Measurements from ENCODE around the gene LGALSL.

Gene LGALSL

GRCh38 chr2:64453770-64454385 lies at the start of gene LGALSL:
LGALSL (plus strand) TSS chr2:64454162; CDS start chr2:64454546, 384 bp downstream.
- peak; percentile 79 for DNase-seq (ENCODE audit: low spot score)

- DNase-seq (ENCODE audit: low spot score) = no peak
Measured at GRCh38 chr2:64404743-64405142, 49.2 kb upstream of the LGALSL start.

GRCh38 chr2:64405581-64406406 lies 48.2 kb upstream of the LGALSL start:
- DNase-seq (ENCODE audit: low spot score) = no peak

- DNase-seq (ENCODE audit: low spot score) = peak; percentile 37
Measured at GRCh38 chr2:64406407-64406774, 47.6 kb upstream of the LGALSL start.

GRCh38 chr2:64408031-64408430 lies 45.9 kb upstream of the LGALSL start:
- DNase-seq (ENCODE audit: low spot score) = no peak

- no peak for DNase-seq (ENCODE audit: low spot score)
Measured at GRCh38 chr2:64410671-64411070, 43.3 kb upstream of the LGALSL start.

- DNase-seq (ENCODE audit: low spot score) = no peak
Measured at GRCh38 chr2:64412671-64413070, 41.3 kb upstream of the LGALSL start.

- DNase-seq (ENCODE audit: low spot score) = no peak
Measured at GRCh38 chr2:64414736-64415435, 39.1 kb upstream of the LGALSL start.

GRCh38 chr2:64417624-64418023 lies 36.3 kb upstream of the LGALSL start:
- DNase-seq (ENCODE audit: low spot score) = peak; percentile 25

- DNase-seq (ENCODE audit: low spot score) = no peak
Measured at GRCh38 chr2:64419596-64420165, 34.3 kb upstream of the LGALSL start.

- DNase-seq (ENCODE audit: low spot score) = no peak
Measured at GRCh38 chr2:64420677-64421076, 33.3 kb upstream of the LGALSL start.

- DNase-seq (ENCODE audit: low spot score) = no peak
Measured at GRCh38 chr2:64421201-64421600, 32.8 kb upstream of the LGALSL start.

GRCh38 chr2:64422466-64422865 lies 31.5 kb upstream of the LGALSL start:
- DNase-seq (ENCODE audit: low spot score) = no peak

- no peak for DNase-seq (ENCODE audit: low spot score)
Measured at GRCh38 chr2:64423303-64423702, 30.7 kb upstream of the LGALSL start.

- DNase-seq (ENCODE audit: low spot score) = no peak
Measured at GRCh38 chr2:64424416-64424987, 29.5 kb upstream of the LGALSL start.

- no peak for DNase-seq (ENCODE audit: low spot score)
Measured at GRCh38 chr2:64426183-64426952, 27.6 kb upstream of the LGALSL start.

GRCh38 chr2:64434039-64434657 lies 19.8 kb upstream of the LGALSL start:
- DNase-seq (ENCODE audit: low spot score) = no peak

GRCh38 chr2:64437883-64438282 lies 16.1 kb upstream of the LGALSL start:
- no peak for DNase-seq (ENCODE audit: low spot score)

- no peak for DNase-seq (ENCODE audit: low spot score)
Measured at GRCh38 chr2:64439194-64439593, 14.8 kb upstream of the LGALSL start.

- no peak for DNase-seq (ENCODE audit: low spot score)
Measured at GRCh38 chr2:64440843-64441242, 13.1 kb upstream of the LGALSL start.

GRCh38 chr2:64442277-64442676 lies 11.7 kb upstream of the LGALSL start:
- DNase-seq (ENCODE audit: low spot score) = no peak

Data from SW480 (cell line).